ENCODE measurements around the gene ARHGAP20.
"Not testable (repeated sequence)": the region's sequence is repeated elsewhere in the genome, so short reads cannot be mapped to it uniquely, and the experiment has no call there.

ARHGAP20 gene

DNA sequence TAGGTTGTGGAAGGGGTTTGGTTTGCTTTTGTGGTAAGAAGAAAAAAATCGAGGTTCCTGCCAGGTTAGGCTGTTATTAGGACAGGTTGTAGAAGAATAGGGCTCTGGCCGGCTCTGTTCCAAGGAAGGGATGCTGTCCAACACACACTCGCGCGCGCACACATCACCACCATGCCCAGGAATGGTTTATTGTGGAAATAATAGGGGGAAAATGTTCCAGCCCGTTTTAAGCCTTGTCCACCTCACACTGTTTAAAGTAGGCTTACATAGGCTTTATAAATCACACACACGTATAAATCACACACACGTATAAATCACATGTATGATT is 1.2 kb upstream of the ARHGAP20 start:
- no peak for DNase-seq

DNA sequence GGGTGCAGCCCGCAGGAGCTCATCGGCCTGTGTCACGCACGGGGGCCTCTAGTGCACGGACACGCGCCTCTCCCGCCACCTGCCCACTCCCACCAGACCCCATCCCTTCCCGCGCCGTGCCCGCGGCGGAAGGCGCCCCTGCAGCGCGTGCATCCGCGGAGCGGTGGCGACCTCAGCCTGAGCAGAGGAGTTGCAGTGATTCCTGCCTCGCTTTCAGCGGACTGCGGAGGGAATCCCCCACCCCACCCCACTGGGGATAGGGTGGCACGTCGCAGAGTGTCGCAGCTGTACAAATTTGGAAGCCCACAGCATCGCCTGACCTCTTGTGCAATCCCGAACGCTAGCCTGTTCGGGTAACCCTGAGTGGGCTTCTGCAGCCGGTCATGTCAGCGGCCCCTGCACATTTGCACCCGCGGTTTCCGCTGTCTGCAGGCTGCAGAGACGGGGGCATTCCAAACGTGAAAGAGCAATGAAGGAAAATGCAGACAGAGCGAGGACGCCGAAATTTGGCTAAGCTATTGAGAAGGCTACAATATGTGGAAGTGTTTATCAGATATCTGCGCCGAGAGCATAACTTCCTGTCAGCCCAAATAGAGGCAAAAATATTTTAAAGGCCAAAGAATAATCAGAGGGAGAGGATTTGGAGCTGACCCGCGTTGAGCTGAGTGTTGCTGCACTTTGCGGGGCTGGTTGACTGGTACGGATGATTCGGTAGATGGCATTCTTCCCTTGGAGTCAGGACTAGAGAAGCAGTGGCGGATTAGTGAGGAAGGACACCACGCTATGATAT is 617 bp upstream of the ARHGAP20 start:
- DNase-seq: no peak

DNA sequence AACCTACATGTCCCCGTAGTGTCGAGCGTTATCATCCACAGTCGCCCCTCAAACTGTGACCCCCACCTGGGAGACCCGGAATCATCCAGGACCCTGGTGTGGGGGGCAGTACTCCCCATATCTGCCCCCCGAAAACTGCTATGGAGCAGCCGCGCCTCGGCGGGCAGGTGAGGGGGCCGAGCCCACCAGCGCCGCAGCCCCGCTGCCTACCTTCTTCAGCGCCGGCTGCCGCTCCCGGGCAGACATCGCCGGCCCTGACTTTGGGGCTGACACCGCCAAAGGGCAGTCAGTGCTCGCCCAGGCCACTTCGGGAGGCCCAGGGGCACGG is 825 bp downstream of the ARHGAP20 start:
- DNase-seq: no peak

DNA sequence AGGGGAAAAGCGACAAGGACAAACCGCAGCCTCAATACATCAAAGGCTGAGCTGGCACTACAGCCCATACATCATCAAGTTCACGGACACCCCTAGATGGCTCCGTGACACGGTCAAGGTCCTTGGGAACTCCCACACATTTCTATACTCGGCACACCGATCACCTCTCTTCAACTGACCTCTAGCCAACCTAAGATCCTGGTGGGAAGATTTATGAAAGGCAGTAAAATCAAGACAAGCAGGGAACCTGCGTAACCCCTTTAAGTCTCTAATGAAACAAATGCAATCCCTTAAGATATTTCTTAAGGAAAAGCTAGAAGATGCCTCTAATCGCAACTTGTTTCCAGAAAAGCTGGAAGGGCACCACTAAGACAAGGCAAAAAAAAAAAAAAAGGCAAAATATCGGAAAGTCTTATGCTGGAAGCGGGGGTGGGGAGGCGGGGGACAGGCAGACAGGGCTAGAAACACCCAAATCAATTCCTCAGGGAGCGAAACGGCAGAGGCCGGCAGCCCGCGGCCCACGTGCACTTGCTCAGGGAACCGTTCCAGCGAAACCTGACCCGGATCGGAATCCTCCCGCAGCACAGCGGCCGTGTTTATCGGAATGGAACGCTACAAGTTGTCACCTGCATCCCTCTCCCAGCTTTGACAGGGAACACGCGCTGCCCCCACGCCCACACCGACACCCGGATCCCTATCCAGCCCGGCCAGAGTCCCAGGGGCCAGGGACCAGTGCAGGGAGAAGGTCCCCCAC is 1.4 kb downstream of the ARHGAP20 start:
- DNase-seq: no peak

DNA sequence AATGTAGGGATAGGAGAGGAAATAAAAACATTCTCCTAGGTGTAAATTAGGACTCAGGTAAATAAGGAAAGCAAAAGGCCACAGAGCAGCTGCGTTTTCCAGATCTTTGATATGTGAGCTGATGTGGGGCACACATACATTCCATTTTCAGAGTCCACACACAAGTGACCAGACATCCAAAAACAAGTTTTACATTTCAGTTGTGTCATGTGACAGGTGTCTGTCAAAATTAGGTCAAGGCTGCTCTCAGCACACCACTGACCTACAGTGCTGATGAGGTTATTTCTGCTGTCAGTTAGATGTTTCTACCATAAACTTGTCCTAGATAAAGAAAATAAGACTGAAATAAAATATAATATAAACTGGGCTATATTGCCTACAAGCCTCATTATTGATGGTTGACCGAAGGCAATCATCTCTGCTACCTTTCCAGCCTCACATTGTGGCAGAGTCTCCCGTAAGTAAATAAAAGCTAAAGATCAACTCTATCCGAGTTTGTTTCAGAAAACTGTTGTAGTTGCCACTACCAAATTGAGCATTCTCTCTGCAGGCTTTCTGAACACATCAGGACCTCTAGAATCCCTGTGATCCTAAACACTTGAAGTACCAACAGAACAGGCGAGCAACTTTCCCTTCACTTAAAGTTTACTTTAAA is 7.9 kb downstream of the ARHGAP20 start:
- no peak for DNase-seq

DNA sequence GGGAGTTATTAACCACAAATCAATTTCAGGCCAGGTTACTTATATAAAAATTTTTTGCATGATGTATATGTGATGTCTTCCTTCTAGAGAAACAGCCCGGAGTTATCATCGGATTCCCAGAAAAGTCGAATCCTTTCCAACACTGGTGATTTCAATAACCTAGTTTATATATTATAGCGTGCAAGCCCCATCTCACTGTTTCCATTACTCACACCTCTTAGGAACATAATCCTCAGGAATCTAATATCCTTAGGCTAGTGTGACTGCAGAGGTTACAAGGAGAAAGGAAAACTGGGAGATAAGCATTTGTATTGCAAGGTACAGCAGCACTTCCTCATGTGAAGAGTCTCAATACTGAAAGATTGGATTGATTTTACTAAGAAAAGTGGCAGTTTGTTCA is 20.3 kb downstream of the ARHGAP20 start:
- DNase-seq: no peak

DNA sequence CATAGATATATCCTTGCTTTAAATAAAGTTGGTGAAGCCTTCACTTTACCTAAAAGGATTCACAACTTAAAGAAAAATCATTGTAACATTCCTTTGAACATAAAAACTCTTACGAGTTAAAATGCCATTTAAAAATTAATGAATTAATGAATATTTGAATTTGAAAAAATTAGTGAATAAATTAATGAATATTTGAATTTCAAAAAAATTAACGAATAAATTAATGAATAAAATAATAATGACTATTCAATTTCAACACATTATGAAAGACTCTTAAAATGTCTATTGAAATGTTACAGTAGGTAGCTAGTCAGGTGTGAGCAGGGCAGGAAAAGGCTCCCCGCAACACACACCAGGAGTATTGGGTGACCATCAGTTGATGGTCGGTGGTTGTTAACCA is 22.9 kb downstream of the ARHGAP20 start:
- DNase-seq: no peak

DNA sequence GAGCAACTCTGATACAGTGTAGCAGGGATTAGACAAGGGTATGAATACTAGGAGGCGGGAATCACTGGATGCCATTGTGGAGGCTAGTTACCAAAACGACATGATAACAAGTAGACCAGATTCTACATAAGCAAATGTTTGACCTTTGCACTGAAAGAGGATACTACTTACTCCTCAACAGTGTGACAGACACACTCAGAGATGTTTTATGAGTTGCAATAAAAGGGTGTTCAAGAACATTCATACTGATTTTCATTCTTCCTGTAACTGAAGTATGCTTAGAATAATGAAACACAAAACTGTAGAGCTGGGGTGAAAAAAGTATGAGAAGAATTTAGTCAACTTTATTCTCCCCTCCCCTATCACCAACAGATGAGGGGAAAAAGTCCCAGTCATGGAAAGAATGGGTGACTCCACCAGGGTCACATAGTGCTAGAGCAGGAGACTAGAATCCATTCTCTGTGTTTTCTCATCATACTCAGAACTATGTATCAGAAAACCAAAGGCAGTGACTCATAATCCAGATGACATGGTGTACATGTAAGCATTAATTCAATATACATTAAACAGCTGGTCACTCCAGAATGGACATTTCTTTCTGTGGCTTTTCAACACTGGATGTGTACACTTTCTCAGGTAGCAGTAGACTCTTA is 32.8 kb downstream of the ARHGAP20 start:
- no peak for DNase-seq

DNA sequence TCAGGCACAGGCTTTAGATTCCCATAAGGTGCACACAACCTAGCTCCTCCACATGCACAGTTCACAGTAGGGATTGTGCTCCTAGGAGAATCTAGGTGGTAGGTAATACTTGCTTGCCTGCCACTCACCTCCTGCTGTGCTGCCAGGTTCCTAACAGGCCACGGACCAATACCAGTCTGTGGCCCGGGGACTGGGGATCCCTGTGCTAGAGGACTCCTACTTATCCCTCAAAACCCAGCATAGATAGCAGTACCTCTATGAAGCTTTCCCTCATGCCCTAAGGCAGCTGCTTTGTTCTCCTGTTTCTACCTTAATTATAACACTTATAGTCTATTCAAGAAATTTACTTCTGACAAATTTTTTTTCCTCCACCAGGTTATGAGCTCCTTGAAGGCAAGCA is 36.7 kb downstream of the ARHGAP20 start:
- DNase-seq: no peak

DNA sequence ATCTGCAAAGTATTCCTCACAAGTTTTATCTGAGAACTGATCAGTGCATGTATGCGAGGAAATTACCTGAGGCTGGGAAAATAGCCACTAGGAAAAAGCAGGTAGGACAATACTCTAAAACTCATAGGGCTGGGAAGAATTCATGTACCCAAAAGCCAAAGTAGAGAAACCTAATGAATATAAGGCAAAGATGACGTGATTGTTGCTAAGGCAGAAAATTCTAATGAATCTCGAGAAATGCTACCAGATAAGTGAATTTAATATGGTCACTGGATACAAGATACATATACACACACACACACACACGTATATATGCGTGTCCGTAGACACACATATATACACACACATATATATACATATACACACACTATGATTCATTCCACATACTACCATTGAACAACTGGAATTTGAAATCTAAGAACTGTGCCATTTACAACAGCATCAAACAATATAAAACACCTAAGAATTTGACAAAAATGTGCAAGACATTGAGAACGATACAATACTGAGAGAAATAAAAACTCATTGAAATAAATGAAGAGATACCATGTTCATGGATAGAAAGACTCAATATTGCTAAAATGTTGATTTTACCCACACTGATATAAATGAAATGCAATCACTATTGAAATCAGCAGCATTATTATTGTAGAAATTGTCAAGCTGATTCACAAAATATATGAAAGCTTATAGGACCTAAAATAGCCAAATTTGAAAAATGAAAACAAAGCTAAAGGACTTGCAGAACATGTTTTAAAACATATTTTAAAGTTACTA is 46.4 kb downstream of the ARHGAP20 start:
- no peak for DNase-seq

DNA sequence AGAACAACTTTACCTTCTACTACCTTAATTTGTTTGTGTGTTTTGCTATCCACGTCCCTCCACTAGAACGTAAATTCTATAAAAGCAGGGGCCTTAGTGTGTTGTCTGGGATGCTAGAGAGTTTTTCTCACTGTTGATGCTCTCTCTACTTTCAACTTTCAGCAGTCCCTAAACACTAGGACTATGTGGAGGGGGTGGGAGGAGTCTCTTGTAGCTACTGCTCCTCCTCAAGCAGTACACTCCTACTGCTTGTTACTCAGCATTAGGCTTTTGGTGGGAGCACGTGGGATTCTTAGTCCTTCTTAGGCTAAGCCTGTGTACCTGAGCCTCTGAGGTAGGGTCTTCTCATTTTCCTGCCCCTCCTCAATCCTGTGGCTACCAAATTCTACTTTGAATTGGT is 56.3 kb downstream of the ARHGAP20 start:
- no peak for DNase-seq

DNA sequence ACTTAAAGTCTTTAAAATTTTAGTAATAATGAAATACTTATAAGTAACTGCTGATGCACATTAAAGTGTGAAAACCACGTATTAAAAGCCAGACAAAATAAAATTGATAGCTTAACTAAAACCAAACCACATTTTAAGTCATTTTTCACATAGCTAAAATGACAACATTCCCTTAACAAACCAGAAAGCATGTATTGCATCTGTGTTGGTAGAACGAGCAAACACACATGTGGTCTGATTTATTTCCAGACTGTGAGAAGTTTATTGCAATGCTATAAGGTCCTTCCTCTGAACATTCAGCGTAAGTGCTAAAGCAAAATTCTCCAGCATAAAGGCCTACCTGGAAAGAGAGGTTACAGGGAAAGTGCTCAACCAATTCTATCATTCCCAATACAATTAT is 57.8 kb downstream of the ARHGAP20 start:
- no peak for DNase-seq

DNA sequence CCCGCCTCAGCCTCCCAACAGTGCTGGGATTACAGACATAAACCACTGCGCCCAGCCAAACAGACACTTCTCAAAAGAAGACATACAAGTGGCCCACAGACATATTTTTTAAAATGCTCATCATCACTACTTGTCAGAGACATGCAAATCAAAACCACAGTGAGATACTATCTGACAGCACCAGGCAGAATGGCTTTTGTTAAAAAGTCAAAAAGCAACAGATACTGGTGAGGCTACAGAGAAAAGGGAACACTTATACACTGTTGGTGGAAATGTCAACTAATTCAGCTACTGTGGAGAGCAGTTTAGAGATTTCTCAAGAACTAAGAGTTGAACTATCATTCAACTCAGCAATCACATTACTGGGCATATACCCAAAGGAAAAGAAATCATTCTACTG is 67.0 kb downstream of the ARHGAP20 start:
- no peak for DNase-seq

DNA sequence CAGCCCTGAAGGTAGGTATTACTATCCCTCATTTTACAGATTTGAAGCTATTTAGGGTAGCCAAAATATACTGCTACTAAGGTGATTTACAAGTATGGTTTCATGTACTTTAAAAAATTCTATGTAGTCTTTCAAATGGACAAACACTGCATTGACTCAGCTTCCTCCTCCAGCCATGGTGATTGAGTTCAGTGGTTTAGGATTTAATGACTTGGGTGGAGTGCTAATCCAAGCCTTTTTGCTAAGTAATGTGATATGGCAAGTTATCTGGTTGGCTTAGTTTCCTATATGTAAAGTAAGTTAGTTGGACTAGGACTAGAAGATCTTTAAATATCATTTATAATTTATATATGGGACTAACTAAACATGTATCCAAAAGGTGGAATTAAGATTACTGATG is 77.9 kb downstream of the ARHGAP20 start:
- no peak for DNase-seq

DNA sequence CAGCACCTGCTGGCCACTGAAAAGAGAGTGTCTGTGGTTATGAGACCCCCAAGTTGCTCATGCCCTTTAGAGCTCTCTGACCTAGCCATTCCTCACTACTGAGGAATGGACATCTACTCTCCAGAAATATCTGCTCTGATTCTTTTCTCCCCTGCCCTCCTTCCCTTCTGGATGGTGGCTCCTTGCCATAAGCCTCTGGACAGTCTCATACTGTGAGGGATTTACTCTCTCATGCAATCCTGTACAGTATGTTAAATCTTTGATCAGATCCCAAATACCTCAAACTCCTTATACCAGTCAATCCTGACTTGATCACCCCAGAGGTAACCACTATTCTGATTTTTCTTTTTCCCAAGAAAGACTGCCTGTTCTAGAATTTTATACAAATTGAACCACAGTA is 80.7 kb downstream of the ARHGAP20 start:
- no peak for DNase-seq

DNA sequence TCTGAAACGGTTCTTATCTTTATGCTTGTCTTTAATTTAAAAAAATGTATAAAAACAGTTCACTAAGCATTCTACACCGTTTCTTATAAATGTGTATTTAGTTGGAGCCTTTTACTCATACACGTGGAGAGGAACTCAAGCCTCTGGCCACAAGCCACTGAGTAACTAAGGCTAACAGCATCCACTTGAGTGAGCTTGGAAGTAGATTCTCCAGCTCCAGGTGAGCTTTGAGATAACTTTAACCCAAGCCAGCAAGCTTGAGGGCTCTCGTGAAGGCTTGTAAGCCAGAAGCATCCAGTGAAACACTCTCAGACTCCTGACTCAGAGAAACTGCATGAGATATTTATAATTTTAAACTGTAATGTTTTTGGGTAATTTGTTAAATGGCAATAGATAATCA is 82.6 kb downstream of the ARHGAP20 start:
- no peak for DNase-seq

DNA sequence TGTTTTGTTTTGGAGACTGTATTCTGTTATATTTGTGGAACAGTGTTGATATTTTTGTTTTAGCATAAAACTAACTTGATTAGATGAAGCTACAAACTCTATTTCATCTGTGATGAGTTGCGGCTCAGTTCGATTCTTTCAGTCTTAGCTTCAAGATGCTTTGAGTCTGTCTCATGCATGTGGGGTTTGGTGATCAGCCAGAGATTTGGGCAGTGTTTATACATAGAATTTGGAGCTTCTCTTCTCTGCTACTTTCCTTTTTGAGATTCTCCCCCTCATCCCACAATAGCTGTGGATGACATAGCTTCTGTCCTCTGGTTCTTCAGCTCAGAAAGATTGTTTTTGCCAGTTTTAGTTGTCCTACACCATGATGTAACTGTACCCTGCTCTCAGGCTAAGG is 90.4 kb downstream of the ARHGAP20 start:
- DNase-seq: no peak

DNA sequence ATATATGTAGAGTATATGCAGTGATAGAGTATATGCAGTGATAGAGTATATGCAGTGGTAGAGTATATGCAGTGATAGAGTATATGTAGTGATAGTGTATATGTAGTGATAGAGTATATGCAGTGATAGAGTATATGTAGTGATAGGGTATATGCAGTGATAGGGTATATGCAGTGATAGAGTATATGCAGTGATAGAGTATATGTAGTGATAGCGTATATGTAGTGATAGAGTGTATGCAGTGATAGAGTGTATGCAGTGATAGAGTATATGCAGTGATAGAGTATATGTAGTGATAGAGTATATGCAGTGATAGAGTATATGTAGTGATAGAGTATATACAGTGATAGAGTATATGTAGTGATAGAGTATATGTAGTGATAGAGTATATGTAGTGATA is 92.9 kb downstream of the ARHGAP20 start:
- not testable (repeated sequence) for DNase-seq

DNA sequence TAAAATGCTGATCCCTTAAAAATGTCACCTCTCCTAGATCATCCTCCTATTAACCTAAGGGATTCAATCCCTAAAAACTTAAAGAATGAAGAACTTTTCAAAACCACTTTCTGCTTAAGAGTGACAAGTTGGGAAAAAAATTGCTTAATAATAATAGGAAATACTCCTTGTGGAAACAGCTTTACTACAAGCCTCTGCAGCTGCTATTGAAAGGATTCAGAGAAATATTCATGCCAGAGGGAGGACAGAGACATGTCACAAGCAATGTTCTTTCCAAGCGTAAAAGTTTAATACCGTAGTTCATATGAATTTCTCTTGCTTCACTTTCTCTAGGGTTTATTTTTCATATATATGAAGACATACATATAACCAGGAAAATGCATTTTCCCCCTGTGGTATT is 98.2 kb downstream of the ARHGAP20 start:
- no peak for DNase-seq

DNA sequence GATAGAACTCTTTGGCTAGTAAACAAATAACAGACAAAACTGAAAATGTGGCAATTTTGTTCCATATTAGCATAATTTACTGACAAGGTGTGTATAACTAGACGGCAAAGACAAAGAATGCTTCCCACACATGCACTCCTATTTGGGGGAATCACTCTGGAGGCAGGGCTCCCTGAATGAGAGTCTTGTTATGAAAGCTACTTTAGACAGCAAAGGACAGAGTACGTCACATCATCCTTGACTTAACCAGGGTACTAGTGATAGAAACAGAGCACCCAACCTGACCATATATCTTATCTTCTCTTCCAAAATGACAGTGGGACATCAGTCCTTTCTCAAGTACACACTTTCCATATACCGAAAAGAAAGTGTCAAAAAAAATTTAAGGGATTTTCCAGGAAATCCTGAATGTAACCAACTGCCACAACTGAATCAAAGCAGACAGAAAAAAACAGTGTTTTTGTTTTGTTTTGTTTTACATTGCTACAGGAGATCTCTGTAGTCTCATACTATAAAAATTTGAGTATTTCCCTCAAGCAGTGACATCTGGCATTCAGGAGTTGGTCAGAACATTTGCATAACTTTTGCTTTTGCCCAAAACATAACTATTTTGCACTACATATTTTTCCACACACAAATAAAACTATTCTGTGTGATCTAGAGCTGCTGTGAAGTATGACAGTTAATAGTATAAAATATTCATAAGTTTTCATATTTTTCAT is 98.9 kb downstream of the ARHGAP20 start:
- no peak for DNase-seq

DNA sequence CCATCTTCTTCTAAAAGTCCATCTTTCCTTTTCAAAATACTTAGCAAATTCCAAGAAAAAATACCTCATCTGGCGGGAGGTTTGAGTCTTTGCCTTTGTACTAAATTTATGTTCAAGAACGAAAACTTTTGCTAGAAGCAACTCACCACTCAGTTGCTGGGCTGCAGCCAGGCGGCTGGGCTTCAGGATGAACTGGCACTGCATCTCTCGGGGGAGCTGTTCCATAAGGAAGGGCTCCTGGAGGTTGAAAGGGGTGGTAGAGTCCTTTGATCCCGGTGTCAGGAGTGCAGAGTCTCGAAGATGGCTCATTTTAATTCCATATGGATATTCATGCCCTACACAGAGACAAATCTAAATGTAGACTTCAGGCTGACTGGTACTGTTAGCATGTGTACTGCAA is 105.8 kb downstream of the ARHGAP20 start:
- DNase-seq: no peak

DNA sequence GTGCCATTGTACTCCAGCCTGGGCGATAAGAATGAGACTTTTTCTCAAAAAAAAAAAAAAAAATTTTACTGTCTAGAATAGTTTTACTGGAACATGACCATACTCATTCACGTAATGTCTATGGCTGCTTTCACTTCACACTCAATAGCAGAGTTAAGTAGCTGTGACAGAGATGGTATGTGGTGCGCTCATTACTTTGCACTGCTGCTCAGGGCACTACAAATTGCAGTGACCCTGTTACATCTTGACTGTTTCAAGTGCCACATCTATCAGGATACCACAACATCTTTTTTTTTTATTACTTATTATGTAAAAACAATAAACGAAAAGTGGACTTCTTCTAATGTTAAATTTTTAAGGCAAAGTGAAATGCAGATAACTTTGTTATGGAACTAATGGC is 110.3 kb downstream of the ARHGAP20 start:
- DNase-seq: no peak
